ENCODE measurements around the gene NBEA.

DNA sequence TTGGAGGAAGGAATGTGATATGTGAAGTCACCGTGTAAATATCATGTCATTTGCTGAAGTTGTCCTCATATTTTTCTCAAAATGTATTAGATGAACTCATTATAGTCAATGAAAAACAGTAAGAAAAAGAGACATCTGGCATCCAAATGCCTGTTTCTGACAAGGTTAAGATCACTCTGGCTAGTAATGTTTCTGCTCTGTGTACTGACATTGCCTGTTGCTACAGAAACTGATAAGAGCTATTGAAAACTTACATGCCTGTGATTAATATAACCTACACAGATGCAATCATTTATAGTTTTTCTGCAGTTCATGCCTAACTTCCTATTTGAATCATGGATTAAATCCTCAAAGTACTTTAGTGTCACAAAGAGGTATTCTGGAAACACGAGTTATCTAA is 249.8 kb downstream of the NBEA start:
- TF ChIP-seq, protein P1, sequence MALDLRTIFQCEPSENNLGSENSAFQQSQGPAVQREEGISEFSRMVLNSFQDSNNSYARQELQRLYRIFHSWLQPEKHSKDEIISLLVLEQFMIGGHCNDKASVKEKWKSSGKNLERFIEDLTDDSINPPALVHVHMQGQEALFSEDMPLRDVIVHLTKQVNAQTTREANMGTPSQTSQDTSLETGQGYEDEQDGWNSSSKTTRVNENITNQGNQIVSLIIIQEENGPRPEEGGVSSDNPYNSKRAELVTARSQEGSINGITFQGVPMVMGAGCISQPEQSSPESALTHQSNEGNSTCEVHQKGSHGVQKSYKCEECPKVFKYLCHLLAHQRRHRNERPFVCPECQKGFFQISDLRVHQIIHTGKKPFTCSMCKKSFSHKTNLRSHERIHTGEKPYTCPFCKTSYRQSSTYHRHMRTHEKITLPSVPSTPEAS (tag by site-specific recombination; IDR thresholded peaks at IDR 0.05) = no peak
- TF ChIP-seq MYNN (tag by site-specific recombination; IDR thresholded peaks at IDR 0.05; ENCODE audit: borderline replicate concordance) (no peak), ZNF274 (IDR thresholded peaks at IDR 0.05; ENCODE audit: low read length) (no peak), ZNF274 (tag by site-specific recombination; IDR thresholded peaks at IDR 0.05; ENCODE audit: borderline replicate concordance) (no peak), ZNF423 (tag by site-specific recombination; IDR thresholded peaks at IDR 0.05) (no peak), SP3 (tag by site-specific recombination; IDR thresholded peaks at IDR 0.05) (no peak), ZNF112 (tag by site-specific recombination; IDR thresholded peaks at IDR 0.05) (no peak), YY1 (tag by site-specific recombination; IDR thresholded peaks at IDR 0.05) (no peak), ZNF510 (tag by site-specific recombination; IDR thresholded peaks at IDR 0.05; ENCODE audit: insufficient replicate concordance) (no peak)
- TF ChIP-seq, protein P2, sequence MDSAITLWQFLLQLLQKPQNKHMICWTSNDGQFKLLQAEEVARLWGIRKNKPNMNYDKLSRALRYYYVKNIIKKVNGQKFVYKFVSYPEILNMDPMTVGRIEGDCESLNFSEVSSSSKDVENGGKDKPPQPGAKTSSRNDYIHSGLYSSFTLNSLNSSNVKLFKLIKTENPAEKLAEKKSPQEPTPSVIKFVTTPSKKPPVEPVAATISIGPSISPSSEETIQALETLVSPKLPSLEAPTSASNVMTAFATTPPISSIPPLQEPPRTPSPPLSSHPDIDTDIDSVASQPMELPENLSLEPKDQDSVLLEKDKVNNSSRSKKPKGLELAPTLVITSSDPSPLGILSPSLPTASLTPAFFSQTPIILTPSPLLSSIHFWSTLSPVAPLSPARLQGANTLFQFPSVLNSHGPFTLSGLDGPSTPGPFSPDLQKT (IDR thresholded peaks at IDR 0.05; ENCODE audit: borderline replicate concordance, low read depth, low read length) = no peak
- TF ChIP-seq, protein P3, sequence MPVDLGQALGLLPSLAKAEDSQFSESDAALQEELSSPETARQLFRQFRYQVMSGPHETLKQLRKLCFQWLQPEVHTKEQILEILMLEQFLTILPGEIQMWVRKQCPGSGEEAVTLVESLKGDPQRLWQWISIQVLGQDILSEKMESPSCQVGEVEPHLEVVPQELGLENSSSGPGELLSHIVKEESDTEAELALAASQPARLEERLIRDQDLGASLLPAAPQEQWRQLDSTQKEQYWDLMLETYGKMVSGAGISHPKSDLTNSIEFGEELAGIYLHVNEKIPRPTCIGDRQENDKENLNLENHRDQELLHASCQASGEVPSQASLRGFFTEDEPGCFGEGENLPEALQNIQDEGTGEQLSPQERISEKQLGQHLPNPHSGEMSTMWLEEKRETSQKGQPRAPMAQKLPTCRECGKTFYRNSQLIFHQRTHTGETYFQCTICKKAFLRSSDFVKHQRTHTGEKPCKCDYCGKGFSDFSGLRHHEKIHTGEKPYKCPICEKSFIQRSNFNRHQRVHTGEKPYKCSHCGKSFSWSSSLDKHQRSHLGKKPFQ (tag by site-specific recombination; IDR thresholded peaks at IDR 0.05) = no peak
- TF ChIP-seq, protein P4, sequence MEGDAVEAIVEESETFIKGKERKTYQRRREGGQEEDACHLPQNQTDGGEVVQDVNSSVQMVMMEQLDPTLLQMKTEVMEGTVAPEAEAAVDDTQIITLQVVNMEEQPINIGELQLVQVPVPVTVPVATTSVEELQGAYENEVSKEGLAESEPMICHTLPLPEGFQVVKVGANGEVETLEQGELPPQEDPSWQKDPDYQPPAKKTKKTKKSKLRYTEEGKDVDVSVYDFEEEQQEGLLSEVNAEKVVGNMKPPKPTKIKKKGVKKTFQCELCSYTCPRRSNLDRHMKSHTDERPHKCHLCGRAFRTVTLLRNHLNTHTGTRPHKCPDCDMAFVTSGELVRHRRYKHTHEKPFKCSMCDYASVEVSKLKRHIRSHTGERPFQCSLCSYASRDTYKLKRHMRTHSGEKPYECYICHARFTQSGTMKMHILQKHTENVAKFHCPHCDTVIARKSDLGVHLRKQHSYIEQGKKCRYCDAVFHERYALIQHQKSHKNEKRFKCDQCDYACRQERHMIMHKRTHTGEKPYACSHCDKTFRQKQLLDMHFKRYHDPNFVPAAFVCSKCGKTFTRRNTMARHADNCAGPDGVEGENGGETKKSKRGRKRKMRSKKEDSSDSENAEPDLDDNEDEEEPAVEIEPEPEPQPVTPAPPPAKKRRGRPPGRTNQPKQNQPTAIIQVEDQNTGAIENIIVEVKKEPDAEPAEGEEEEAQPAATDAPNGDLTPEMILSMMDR (tag by site-specific recombination; IDR thresholded peaks at IDR 0.05) = no peak
- TF ChIP-seq, protein P5, sequence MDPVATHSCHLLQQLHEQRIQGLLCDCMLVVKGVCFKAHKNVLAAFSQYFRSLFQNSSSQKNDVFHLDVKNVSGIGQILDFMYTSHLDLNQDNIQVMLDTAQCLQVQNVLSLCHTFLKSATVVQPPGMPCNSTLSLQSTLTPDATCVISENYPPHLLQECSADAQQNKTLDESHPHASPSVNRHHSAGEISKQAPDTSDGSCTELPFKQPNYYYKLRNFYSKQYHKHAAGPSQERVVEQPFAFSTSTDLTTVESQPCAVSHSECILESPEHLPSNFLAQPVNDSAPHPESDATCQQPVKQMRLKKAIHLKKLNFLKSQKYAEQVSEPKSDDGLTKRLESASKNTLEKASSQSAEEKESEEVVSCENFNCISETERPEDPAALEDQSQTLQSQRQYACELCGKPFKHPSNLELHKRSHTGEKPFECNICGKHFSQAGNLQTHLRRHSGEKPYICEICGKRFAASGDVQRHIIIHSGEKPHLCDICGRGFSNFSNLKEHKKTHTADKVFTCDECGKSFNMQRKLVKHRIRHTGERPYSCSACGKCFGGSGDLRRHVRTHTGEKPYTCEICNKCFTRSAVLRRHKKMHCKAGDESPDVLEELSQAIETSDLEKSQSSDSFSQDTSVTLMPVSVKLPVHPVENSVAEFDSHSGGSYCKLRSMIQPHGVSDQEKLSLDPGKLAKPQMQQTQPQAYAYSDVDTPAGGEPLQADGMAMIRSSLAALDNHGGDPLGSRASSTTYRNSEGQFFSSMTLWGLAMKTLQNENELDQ (tag by site-specific recombination; IDR thresholded peaks at IDR 0.05; ENCODE audit: low read depth) = no peak
- TF ChIP-seq, protein P6, sequence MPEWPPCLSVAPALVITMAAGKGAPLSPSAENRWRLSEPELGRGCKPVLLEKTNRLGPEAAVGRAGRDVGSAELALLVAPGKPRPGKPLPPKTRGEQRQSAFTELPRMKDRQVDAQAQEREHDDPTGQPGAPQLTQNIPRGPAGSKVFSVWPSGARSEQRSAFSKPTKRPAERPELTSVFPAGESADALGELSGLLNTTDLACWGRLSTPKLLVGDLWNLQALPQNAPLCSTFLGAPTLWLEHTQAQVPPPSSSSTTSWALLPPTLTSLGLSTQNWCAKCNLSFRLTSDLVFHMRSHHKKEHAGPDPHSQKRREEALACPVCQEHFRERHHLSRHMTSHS (tag by site-specific recombination; IDR thresholded peaks at IDR 0.05) = no peak
